Measurements from ENCODE around the gene WBP1. TPM values are rescaled to one million over a fixed set of nuclear protein-coding genes. Genes with fewer than 3 reads are reported as not detected.
A peak's percentile ranks its signal among the peaks of the same experiment; 100 is the strongest.
"Not testable (repeated sequence)": the region's sequence is repeated elsewhere in the genome, so short reads cannot be mapped to it uniquely, and the experiment has no call there.

Gene WBP1
- total RNA-seq, 1 donor from 2014 or later: 18.1 TPM

GRCh38 chr2:74440378-74441169 lies 17.7 kb upstream of the WBP1 start:
- intact Hi-C loops (cut with DNase I): loop anchor here (1.0 kb wide), 1 partner anchor 19 kb away; the partner anchor contains the start of genes C2orf81 and WDR54
- TF ChIP-seq, protein P1, sequence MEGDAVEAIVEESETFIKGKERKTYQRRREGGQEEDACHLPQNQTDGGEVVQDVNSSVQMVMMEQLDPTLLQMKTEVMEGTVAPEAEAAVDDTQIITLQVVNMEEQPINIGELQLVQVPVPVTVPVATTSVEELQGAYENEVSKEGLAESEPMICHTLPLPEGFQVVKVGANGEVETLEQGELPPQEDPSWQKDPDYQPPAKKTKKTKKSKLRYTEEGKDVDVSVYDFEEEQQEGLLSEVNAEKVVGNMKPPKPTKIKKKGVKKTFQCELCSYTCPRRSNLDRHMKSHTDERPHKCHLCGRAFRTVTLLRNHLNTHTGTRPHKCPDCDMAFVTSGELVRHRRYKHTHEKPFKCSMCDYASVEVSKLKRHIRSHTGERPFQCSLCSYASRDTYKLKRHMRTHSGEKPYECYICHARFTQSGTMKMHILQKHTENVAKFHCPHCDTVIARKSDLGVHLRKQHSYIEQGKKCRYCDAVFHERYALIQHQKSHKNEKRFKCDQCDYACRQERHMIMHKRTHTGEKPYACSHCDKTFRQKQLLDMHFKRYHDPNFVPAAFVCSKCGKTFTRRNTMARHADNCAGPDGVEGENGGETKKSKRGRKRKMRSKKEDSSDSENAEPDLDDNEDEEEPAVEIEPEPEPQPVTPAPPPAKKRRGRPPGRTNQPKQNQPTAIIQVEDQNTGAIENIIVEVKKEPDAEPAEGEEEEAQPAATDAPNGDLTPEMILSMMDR (IDR thresholded peaks at IDR 0.05): peak; percentile 32 to 48 (median 38)
- peak in 1 of 2 donors; percentile 89 for DNase-seq (ENCODE audit: low spot score in 2 of 2)
- peak overlapping the region; percentile 77 to 86 for H3K27ac ChIP-seq
- no peaks in the 10 kb centered on the region for H3K36me3 ChIP-seq
- no peaks in the 10 kb centered on the region for H3K27me3 ChIP-seq
- no peaks in the 10 kb centered on the region for H3K9me3 ChIP-seq
- peak overlapping the region; percentile 68 for H3K4me3 ChIP-seq
- H3K4me1 ChIP-seq: peaks cover 12 to 30% of the 10 kb centered on the region in 2 donors

DNA sequence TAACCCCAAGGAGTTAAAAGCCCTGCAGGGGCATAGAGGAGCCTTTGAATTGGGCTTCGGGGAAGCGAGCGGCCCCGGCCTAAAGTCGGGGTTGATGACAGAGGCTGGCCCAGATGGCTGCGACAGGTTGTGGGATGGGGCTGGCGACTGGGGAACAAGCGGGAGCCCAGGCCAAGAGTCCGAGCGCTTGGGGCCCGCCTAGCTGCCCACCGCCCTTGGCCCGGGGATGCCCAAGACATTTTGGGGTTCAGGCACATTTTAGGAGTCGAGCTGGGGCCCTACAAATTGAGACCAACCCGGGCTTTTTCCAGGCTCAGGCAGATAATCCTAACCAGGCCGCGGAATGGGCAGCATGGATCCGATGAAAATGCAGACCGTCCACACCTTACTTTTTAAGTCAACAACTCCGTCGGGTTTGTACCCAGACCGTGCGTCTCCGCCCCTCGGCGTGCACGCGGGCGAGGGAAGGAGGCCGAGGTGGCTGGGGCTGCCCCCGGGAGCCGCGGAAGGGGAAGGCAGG lies 17.0 kb upstream of the WBP1 start:
- TF ChIP-seq, protein P1 (IDR thresholded peaks at IDR 0.05): no peak

DNA sequence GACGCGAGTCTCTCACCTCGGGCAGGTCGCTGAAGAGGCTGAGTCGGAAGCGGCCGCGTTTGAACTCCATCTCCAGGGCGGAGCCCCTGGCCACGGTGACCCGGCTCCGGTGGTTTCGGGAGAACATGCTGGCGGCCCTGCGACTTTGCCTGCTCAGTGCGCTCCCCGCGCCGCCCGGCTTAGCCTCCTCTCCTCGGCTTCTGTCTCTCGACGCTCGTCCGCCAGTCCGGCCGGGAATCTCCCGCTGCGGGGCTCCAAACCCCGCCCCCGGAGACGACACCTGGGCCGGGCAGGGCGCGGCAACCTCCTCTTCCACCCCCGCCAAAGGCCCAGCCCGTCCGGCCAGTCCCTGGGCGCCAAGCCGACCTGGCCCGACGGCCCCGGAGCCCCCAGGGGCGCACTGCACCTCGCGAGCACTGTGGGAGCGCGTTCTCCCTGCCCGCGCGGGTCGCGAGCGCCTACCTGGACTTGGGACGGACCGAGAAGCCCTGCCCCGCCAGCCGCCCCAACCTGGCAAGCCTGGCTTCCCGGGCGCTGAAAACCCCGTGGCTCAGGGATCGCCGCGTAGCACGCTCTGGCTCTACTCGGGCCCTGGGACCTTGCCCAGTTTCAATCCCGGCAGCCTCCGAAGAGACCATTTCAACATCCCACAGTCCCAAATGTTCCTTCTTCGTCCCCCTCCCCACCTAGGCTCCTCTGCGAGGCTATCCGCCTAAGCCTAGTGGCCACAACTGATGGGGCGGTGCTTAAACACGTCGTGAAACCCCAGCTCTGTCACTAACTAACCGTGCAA lies 16.4 kb upstream of the WBP1 start, which contains the start of gene RTKN:
Gene RTKN (minus strand): TSS at position 248 of the 793 bp plus-strand sequence. CDS start 121 bp downstream, at position 127.
- H3K4me3 ChIP-seq: peak within 1 kb of the TSS; percentile 68
- DNase-seq (ENCODE audit: low spot score in 2 of 2): no peak
- H3K27me3 ChIP-seq: no peaks in the 10 kb centered on the region
- intact Hi-C loops (cut with DNase I): no loop called here
- H3K36me3 ChIP-seq: no peaks in the 10 kb centered on the region
- peak within 1 kb of the TSS; percentile 77 to 86 for H3K27ac ChIP-seq
- TF ChIP-seq, protein P1 (IDR thresholded peaks at IDR 0.05): no peak
- peaks cover 12 to 30% of the 10 kb centered on the region in 2 donors for H3K4me1 ChIP-seq
- no peaks in the 10 kb centered on the region for H3K9me3 ChIP-seq

More for the DNA sequence above, 17.0 kb upstream of the WBP1 start:
- H3K4me1 ChIP-seq: peaks cover 12 to 30% of the 10 kb centered on the region in 2 donors
- no peaks in the 10 kb centered on the region for H3K9me3 ChIP-seq
- H3K36me3 ChIP-seq: no peaks in the 10 kb centered on the region
- intact Hi-C loops (cut with DNase I): no loop called here
- peak overlapping the region; percentile 68 for H3K4me3 ChIP-seq
- DNase-seq (ENCODE audit: low spot score in 2 of 2): no peak
- H3K27ac ChIP-seq: peak overlapping the region; percentile 77 to 86
- H3K27me3 ChIP-seq: no peaks in the 10 kb centered on the region

GRCh38 chr2:74442483-74443297 lies 15.5 kb upstream of the WBP1 start:
- DNase-seq (ENCODE audit: low spot score in 2 of 2); H3K9me3 ChIP-seq; H3K36me3 ChIP-seq; intact Hi-C loops (cut with DNase I); H3K27ac ChIP-seq; H3K27me3 ChIP-seq: not testable (repeated sequence)
- peaks cover 12 to 30% of the 10 kb centered on the region in 2 donors for H3K4me1 ChIP-seq
- peak overlapping the region; percentile 68 for H3K4me3 ChIP-seq

- TF ChIP-seq, protein P1 (IDR thresholded peaks at IDR 0.05): no peak
- Histone ChIP-seq H3K9me3 (no peaks in the 10 kb centered on the region), H3K36me3 (no peaks in the 10 kb centered on the region), H3K4me1 (peaks cover 9 to 22% of the 10 kb centered on the region in 2 donors), H3K4me3 (no peak overlapping the region), H3K27ac (no peak overlapping the region), H3K27me3 (no peaks in the 10 kb centered on the region)
- intact Hi-C loops (cut with DNase I): no loop called here
- DNase-seq (ENCODE audit: low spot score in 2 of 2): no peak
These were observed 13.5 kb upstream of the WBP1 start for GRCh38 chr2:74444498-74445318.

Data from ascending aorta (tissue), 2 donors.